Measurements from ENCODE around the gene ARSB.

DNA sequence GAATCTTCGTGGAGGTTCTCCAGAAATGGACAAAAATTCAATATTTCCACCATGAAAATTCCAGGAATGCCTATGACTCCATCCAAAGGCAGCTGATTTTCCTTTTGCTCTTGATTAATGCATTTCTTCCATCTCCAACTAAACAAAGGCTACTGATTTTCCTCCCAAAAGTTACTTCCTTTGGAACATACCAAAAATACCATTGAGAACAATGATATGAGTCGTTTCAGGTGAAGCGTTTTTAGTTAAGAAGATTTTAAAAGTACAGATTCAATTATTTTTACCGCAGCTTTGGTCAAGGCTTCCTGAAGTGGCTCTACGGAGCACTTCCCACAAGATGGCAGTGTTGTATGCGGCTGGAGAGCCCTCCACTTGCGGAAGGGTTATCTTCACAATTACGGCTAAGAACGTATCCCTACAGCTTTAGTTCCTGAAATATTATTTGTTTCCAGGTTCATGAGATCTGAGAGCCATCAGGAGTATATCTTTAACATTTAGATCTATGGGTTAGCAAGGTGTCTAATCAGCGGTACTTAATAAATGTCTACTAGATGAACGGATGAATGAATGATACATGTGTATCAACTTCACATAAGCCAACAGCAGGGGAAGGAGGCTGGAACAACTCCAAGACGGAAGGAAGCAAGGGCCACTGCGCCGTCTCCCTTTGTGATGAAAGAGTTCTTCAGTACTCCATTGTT, 35.9 kb upstream of the ARSB start:
- TF ChIP-seq, protein P1, sequence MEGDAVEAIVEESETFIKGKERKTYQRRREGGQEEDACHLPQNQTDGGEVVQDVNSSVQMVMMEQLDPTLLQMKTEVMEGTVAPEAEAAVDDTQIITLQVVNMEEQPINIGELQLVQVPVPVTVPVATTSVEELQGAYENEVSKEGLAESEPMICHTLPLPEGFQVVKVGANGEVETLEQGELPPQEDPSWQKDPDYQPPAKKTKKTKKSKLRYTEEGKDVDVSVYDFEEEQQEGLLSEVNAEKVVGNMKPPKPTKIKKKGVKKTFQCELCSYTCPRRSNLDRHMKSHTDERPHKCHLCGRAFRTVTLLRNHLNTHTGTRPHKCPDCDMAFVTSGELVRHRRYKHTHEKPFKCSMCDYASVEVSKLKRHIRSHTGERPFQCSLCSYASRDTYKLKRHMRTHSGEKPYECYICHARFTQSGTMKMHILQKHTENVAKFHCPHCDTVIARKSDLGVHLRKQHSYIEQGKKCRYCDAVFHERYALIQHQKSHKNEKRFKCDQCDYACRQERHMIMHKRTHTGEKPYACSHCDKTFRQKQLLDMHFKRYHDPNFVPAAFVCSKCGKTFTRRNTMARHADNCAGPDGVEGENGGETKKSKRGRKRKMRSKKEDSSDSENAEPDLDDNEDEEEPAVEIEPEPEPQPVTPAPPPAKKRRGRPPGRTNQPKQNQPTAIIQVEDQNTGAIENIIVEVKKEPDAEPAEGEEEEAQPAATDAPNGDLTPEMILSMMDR (IDR thresholded peaks at IDR 0.05) = peak; percentile 37 to 55 (median 50)
- TF ChIP-seq POLR2A (IDR thresholded peaks at IDR 0.05) (no peak), EP300 (IDR thresholded peaks at IDR 0.05) (no peak)
